Left colon (tissue), 2 donors: ENCODE measurements around the gene UBN1. TPM values are rescaled to one million over a fixed set of nuclear protein-coding genes. Genes with fewer than 3 reads are reported as not detected.
A peak's percentile ranks its signal among the peaks of the same experiment; 100 is the strongest.

Source experiments
- ATAC-seq: fragments of 200-7000 bp; cut with Tn5 transposase; one replicate; pipeline ENCODE4 v1.9.1; 2020; ENCODE audit warnings: mild to moderate bottlenecking, moderate library complexity
- DNase-seq, 2 donors: peaks; one replicate each; pipeline ENCODE4 v3.0.0-alpha.2; 2020
- intact Hi-C, 2 donors: fragments of 100-400 bp; cut with DNase I in 1 of 2; cut with micrococcal nuclease in 1 of 2; formaldehyde crosslinking; loops; one replicate each; pipeline versions ENCODE4 v1.11.2 to v1.14.0; 2022; cut with DNase I, micrococcal nuclease
- long read RNA-seq: library from polyadenylated mRNA; unstranded; transcript quantifications from one replicate; pipeline ENCODE4 v2.0.0, GENCODE V29; 2021
- total RNA-seq, 2 donors: library from RNA; stranded (reverse); fragmentation: NEBNext Ultra II Directional; extraction: Animal tissue kit (Norgen Biotek cat#: 25700); gene quantifications; one replicate each; pipeline ENCODE4 v1.2.1, GENCODE V29; 2021
- donor health status: DM: no; HTN: no; CAD: no.
- donor health status: DM: yes; HTN: yes; CAD: no.

Gene UBN1, protein sequence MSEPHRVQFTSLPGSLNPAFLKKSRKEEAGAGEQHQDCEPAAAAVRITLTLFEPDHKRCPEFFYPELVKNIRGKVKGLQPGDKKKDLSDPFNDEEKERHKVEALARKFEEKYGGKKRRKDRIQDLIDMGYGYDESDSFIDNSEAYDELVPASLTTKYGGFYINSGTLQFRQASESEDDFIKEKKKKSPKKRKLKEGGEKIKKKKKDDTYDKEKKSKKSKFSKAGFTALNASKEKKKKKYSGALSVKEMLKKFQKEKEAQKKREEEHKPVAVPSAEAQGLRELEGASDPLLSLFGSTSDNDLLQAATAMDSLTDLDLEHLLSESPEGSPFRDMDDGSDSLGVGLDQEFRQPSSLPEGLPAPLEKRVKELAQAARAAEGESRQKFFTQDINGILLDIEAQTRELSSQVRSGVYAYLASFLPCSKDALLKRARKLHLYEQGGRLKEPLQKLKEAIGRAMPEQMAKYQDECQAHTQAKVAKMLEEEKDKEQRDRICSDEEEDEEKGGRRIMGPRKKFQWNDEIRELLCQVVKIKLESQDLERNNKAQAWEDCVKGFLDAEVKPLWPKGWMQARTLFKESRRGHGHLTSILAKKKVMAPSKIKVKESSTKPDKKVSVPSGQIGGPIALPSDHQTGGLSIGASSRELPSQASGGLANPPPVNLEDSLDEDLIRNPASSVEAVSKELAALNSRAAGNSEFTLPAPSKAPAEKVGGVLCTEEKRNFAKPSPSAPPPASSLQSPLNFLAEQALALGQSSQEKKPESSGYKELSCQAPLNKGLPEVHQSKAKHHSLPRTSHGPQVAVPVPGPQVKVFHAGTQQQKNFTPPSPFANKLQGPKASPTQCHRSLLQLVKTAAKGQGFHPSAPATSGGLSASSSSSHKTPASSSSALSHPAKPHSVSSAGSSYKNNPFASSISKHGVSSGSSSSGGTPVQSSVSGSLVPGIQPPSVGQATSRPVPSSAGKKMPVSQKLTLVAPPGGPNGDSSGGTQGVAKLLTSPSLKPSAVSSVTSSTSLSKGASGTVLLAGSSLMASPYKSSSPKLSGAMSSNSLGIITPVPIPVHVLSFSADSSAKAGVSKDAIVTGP (N-terminal part only)
- total RNA-seq = 10 to 100 TPM; 34.8 to 43.5 TPM
- long read RNA-seq, partial matches to known transcripts = 42 of 51 reads
- long read RNA-seq, other reads (novel, unspliced or antisense) = 7 of 51 reads

DNA sequence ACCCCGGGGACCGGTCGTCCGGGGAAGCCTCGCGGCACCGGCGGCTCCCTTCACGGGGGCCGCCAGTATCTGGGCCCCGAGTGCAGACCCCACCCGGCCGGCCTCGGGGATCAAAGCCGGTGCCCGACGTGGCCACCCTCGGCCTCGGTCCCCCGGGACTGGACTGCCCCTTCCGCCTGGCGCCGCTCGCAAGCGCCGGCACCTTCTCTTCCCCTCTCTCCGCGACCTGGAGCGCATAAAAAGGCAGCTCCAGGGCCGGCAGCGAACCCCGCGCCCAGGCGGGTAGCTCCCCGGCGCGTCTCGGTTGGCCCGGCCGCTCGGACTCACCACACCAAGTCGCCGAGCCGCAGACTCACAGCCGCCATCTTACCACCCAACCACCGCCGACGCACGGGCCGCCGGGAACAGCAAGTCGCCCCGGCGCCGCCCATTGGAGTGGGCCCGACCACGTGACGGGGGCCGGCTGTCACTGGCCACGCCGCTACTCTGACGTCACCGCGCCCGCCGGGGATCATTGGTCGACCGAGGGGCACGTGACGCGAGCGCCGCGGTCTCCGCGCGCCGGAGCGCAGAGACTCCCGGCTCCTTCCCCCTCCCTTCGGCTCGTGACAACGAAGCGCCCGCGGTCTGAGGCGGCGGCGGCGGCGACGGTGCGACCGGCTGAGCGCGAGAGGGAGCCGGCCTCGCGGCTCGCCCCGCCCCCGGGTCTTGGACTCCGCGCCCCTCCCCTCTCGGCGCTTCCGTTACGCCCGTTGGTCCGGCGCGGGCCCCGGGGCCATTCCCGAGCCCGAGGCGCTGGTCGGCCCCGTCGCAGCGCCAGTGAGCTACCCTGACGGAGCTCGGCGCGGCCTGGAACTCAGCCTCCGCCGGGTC is at the start of gene UBN1, which contains the start of gene GLYR1:
UBN1 (plus strand) TSS at position 581 of the 873 bp plus-strand sequence. CDS start 5,437 bp downstream, outside the sequence.
GLYR1 (minus strand) TSS at position 388 of the 873 bp plus-strand sequence; CDS start at position 365, 23 bp downstream.
- ATAC-seq (peak; percentile 89), DNase-seq (peak; percentile 99 to 100)
- intact Hi-C loops = loop anchor here in 1 of 2 donors (5.0 kb wide), 1 partner anchor 110 kb away; the partner anchor contains the start of gene SEC14L5

DNA sequence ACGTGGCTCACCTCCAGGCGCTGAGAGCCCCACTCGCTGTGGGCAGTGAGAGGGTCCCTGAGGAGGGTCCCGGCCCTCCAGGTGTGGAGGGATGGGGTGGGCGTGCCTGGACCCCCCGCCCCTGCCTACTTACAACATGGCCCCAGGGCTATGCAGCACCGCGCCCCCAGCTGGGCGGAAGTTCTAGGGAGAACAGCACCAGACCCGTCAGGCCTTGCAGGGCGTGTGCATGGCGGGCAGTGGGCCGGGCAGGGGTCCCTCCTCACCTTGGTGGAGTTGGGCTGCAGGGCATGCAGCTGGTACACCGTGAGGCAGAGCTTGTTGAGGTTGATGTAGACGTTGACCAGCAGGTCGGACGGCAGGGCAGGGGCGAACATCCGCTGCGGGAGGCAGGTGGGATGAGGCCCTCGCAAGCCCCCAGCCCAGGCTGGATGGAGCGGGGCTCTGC is 49.5 kb upstream of the UBN1 start:
- DNase-seq = no peak
- intact Hi-C loops = no loop called here

DNA sequence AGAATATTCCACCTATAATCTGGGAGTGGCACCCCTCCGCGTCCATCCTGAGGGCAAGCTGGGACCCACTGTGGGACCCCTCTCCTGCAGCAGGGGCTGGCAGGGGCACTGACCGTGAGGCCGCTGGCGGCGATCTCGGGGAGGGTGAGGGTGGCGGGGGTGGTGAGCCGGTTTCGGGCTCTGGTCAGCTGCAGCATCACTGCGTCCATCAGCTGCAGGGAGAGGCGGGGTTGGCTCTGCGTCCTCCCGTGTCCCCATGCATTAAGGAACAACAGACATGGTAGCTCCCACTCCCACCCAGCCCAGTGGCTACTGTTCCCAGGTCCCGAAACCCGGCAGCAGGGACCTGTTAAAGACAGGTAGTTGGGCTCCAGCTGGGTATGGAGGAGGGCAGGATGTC is 48.8 kb upstream of the UBN1 start:
- DNase-seq (no peak), ATAC-seq (no peak)
- intact Hi-C loops = no loop called here

More for the DNA sequence above, 49.5 kb upstream of the UBN1 start:
- no peak for ATAC-seq

DNA sequence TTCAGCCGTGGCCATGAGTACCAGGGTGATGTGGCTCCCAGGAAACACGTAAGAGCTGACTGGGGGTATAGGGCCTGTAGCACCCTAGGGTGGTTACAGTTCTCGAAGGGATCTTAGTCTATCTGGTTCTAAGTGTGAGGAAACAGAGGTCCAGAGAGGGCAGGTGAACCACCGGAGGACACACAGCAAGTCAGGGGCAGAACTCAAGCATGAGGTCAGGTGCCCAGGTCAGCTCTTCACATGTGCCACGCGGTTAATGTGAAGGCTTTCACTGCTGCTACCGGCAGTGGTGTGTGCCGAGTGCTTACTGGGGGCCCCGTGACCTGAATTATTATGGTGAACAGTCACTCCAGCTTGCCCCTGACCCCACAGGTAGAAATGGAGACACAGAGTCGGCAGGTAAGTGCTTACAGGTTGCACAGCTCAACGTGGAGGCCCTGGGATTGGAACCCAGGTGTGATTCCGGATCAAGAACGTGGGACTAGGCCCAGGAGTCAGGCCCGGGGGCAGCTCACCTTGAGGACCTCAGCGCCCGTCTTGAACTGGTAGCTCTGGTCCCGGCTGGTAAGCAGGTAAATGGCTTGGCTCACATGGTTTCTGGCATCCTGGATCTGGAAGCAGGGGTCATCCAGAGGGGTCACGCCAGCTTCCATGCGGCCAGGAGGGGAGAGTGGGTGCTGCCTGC is 48.0 kb upstream of the UBN1 start:
- intact Hi-C loops = no loop called here
- DNase-seq = no peak
- no peak for ATAC-seq

DNA sequence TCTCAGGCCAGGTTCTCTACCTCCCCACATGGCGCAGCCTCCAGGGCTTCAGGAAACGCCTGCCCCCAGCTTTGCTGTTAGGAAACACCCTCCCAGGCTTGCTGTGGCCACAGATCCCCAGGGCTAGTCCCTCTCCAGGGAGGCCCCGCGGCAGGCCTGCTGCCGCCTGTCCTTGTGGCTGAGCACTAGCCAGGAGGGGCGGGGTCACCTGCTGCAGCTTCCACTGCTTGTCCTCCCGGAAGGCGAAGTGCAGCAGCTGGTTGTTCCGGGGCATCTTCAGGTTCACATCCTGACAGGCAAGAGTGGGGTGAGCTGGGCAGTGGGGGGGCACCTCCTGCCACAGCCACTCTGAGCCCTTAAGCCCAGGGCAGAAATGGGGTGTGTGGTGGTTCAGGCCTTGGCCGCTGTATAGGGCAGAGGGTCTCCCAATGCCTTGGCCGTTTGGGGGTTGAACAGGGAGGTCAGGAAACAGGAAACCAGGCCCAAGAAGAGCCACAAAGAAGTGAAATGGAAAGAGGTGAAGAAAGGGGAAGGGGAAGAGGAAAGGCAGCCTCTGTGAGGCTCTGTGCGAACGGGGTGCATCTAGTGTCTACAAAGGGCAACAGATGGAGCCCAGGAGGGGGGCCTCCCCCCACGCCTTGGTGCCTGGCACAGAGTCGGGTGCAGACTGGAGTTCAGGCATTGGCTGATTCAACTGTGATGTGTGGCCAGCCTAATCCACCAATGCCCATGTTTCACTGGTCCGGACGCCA is 46.8 kb upstream of the UBN1 start:
- intact Hi-C loops = no loop called here
- DNase-seq (peak; percentile 84 to 87), ATAC-seq (peak; percentile 31)

DNA sequence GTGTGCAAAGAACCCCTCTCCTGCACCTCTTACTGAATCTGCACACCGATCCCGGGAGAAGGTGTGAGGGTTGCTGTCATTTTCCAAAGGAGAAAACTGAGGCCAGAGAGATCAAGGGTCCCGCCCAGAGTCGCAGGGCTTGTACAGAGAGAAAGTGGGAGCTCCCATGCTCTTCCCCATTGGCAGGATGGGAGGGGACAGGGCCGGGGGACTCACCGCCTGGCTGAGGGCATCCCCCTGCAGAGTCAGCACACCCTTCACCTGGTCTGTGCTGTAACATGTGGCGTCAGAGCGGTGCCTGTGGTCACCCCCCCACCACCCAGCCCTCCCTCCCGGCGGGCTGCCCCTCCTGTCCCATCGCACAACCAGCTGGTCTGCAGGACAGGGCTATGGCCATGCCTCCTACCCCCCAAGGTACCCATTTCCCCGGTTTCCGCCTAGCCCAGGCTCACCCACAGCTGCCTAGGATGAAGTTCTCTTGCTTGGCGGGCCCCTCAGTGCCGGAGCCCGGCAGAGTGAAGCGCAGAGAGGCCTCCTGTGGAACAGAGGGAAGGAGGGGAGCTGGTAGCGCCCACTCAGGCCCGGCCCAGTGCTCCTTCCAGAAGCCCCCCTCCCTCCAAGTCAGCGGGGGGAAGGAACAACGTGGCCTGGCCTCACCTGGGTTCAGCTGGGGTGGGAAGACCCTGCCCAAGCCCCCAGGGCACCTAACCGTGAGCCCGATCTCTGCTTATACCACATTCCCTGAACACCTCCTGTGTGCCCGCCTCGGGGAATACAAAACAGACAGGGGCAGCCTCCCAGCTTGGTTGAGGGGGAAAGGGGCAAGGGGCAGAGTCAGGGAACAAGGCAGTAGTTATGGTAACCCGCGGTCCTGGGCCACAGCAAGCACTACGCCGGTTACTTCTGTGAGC is 46.0 kb upstream of the UBN1 start:
- ATAC-seq (peak; percentile 2), DNase-seq (no peak)
- intact Hi-C loops = no loop called here

DNA sequence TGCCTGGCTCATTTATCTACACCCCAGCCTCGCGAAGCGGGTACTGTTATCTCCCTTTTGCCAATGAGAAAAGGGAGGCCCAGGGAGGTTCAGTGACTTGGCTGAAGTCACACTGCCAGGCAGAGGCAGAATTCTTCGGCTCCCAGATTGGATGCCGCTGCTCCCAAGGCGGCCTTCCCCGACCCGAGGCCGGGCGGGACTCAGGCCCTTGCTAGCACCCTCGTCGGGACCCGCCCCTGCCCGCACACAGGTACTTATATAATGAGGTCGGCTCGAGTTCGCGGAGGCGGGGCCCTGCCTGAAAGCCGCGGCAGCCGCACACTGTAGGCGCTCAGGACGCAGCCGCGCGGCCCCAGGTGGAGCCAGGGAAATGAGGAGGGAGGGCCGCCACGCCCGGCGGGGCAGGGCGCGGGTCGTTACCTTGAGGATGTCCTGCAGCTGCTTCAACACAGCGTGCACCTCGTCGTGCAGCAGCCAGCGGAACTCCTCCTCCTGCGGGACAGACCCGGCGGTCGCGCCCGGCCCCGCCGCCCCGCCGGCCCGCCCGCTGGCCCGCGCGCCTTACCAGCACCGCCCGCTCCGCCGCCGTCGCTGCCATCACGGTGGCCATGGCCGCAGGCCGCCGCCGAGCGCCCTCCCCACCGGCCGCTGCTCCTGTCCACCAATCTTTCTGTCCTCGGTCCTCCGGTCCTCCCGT is 45.2 kb upstream of the UBN1 start, which contains the start of gene ROGDI:
ROGDI (minus strand) TSS at position 672 of the 697 bp plus-strand sequence; CDS start at position 610, 62 bp downstream.
- DNase-seq (peak; percentile 96 to 98), ATAC-seq (peak; percentile 72)
- intact Hi-C loops = no loop called here

DNA sequence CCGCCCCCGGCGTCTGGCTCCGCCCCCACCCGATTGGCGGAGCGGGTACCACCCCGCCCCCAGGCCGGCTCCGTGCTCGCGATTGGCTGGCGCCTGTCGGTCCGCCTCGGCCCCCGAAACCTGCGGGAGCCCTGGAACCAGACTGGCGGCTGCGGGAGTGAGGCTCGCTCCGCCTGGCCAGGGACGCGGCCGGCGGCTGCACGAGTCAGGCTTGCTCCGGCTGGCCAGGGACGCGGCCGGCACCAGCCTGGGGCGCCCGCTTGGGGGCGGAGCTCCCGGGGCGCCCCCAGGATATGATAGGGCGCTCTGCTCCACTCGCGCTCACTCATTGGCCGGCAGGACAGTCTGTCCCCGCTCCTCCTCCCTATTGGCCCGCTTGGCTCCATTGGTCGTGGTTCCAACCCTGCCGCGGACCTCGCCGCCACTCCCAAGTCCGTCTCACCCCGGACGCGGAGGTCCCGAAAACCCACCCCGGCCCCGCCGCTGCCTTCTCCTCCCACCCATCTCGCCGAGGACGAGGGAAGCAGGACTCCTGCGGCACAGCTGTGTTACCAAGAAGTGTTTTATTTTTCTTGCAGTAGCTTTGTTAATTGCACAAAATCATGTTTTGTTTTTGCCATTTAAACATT is 44.5 kb upstream of the UBN1 start:
- intact Hi-C loops = no loop called here
- ATAC-seq = peak; percentile 70
- peak; percentile 94 to 95 for DNase-seq

DNA sequence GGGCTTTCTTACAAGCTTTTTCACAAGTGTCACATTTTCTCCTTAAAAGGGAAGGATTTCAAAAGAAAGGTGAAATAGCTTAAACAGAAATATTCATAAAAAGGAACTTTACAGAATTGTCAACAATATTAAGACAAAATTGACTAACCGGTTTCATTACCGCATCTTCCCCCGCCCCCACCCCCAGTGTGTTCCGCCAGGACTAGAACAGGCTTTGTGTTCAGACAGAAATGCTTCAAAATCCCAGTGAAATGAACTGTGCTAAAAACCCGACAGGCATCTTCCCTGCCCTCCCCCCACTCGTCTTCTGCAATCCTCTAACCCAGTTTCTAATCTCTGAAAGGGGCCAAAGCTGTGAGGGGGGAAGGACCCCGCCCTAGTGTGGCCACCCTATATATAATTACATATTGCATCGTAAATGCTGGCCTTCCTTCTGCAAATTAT is 43.9 kb upstream of the UBN1 start:
- intact Hi-C loops = no loop called here
- ATAC-seq (no peak), DNase-seq (no peak)

DNA sequence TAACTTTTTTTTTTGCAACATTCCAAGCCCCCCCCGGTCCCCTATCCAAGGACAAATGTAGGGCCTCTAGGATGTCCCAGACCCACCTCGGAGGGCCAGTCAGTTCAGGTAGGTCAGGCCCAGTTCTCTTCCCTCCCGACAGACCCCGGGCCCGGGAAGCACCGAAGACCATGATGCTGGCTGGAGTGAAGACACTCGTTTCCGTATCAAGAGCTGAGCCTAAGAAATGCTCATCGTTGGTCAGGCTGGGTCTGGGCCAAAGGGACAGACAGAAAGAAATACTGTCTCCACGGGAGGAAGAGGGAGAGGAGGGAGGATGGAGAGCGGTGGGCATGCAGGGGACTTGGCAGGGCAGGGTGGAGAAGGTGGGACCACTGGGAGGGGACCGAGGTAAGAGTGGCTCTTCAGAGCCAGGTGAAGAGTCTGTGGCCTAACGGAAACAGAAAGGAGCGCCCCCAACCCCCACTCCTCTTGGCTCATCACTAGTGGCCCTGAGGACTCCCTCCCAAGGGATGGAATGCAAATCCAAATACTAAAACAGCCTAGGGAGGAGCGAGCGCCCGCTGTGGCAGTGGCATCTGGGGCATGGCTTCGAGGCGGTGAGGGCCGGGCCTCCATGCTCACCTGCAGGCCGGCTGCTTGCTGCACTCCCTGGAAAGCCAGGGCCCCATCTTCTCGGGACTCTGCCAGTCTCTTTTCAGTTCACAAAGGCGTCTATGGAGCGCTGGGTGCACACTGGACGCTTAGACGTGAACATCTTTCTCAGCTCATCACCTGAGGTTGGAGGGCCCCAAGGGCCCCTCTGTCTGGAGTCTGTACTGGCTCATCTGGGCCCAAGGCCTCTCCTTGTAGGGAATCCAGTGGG is 43.2 kb upstream of the UBN1 start:
- DNase-seq = no peak
- intact Hi-C loops = no loop called here
- ATAC-seq = no peak

DNA sequence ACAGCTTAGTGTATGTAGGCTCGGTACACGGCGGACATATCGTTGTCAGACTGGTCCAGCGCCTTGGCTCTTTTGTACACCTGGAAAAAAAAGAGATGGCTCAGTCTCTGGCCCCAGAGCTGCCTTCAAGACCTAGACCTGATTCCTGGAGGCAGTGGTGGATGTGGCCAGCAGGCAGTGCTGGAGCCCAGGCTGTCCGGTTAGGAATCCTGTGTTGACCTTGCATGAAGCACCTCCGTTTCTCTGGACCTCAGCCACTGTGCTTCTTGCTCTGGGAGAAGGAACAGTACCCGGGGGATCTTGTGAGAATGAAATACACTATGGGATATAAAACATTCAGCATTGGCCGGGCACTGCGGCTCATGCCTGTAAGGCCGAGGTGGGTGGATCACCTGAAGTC is 42.0 kb upstream of the UBN1 start:
- DNase-seq (no peak), ATAC-seq (no peak)
- intact Hi-C loops = no loop called here

DNA sequence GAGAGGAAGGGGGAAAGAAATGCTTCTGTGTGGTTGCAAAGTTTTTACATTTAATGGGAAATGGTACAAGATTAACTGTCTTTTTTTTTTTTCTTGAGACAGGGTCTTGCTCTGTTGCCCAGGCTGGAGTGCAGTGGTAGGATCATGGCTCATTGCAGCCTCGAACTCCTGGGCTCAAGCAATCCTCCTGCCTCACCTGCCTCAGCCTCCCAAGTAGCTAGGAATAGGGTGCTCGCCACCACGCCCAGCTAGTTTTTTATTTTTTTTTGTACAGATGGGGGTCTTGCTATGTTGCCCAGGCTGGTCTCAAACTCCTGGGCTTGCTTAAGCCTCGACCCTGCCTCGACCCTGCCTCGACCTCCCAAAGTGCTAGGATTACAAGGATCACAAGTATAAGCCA is 41.0 kb upstream of the UBN1 start:
- no peak for ATAC-seq
- DNase-seq = no peak
- intact Hi-C loops = no loop called here

DNA sequence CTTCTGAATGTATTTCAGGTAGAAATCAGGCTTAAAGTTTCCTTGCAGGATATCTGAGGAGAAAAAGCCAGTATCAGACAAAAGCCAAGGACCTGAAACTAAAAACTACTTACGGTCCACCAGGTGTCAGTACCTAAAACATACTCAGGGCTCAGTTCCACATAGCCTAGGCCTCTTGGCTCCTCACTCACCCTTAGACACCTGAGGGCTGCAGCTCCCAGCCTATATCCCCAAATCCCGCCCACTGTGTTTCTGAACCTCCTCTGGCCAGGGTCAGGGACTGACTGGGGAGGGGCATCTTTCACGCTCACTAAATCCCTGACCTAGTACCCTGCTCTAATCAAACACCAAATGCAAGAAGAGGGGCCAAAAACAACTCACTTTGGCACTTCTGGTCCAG is 36.0 kb upstream of the UBN1 start:
- DNase-seq (no peak), ATAC-seq (peak; percentile 35)
- intact Hi-C loops = no loop called here

DNA sequence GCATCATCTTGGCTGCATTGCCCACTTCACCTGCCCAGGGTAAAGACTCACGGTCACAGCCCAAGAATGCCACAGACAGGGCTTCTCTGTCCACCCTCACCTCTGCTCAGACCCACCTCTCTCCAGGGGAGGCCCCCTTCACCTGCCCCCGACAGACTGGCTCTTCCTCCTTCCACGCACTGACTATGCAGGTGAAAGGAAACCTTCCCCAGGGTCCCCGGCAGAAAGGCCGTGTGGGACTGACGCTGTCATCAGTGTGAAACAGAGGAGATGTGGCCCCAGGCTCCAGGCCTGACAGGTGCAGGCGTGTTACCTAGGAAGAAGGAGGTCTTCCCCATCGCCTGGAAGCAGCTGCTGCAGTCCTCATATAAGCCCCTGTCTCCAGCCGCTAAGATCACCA is 35.5 kb upstream of the UBN1 start:
- DNase-seq (no peak), ATAC-seq (no peak)
- intact Hi-C loops = no loop called here
